GM21529 (cell line): ENCODE results near the gene FHL2.
A peak's percentile ranks its signal among the peaks of the same experiment; 100 is the strongest.

Experiments
- ATAC-seq: cut with Tn5 transposase; IDR thresholded peaks from one replicate; pipeline ENCODE4 v1.9.1; 2021; ENCODE audit not compliant: unreplicated experiment

Gene FHL2

DNA sequence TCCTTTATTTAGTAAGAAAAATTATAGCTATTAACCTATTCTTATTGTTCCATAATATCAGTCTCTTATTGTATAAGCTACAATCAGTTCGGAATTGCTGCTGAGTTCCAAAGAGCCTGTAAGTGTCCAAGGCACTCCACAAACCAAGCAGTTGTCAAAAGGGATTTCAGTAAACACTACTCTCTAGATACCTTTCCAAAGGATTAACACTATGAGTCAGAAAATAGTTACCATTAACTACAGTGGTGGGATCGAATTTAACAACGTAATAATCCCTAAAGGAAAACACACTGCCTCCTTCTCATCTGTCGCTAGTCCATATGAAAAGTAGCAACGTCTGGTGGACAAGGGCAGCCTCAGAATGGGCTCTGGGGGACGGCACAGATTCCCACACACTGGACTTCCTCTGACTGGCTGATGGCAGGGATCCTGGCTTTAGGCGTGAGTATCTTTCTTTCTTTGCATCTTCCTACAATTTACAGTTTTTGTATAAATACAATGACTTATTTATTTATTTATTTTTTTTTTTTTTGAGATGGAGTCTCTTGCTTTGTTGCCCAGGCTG is 78.1 kb downstream of the FHL2 start:
- ATAC-seq = no peak

DNA sequence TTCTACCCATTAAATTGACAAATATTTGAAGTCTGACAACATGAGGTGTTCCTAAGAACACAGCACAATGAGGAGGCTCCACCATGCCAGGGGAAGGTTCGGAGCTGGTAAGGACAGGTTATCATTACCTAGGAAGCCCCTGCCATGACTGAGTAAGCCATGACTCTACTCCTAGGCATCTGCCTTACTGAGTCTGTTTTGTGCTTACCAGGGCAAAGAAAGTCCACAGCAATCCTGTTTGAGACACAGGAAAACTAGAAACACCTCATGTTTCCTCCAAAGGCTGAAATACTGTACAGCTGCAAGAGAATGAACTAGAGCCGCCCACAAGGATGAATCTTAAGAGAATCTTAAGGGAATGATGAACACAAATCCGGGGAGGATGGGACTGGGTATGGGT is 80.9 kb downstream of the FHL2 start:
- ATAC-seq = no peak

DNA sequence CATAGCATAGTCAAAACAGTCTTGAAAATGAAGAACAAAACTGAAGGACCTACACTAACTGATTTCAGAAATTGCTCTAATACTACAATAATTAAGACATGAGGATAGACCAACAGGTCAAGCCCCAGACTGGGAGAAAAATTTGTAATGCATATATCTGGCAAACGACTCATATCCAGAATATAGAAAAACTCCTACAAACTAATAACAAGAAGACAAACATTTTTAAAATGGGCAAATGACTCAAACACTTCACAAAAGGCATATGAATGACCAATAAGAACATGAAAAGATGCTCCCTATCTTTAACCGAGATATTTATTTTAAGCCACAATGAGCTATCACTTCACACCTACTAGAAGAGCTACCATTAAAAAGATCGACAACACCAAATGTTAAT is 83.5 kb downstream of the FHL2 start:
- ATAC-seq = peak; percentile 53

DNA sequence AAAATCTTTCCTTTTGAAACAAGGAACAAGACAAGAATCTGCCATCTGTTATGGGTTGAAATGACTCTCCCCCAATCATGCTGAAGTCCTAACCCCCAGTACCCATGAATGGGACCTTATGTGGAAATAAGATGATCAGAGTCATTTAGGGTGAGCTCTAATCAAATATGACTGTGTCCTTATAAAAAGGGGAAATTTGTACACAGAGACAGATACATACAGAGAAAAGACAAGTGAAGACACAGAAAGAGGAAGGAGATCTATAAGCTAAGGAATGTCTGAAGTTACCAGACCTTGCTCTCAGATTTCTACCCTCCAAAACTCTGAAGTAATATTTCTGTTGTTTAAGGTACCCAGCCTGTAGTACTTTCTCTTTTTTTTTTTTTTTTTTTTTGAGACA is 85.0 kb downstream of the FHL2 start:
- no peak for ATAC-seq
